Ishikawa (cell line): ENCODE data around the gene CAPG.

ENCODE experiments used
- CEBPB ChIP-seq: IDR thresholded peaks from 2 replicates; pipeline ENCODE4 v1.6.1; 2012
- CREB1 ChIP-seq: IDR thresholded peaks from 2 replicates; pipeline ENCODE4 v1.6.1; 2012; ENCODE audit warnings: low read depth
- EGR1 ChIP-seq: IDR thresholded peaks from 2 replicates; pipeline ENCODE4 v1.6.1; 2012
- EP300 ChIP-seq: IDR thresholded peaks from 2 replicates; pipeline ENCODE4 v1.6.1; 2012; ENCODE audit warnings: borderline replicate concordance
- FOXM1 ChIP-seq: IDR thresholded peaks from 2 replicates; pipeline ENCODE4 v1.6.1; 2012; ENCODE audit warnings: low read depth, borderline replicate concordance
- MAX ChIP-seq: IDR thresholded peaks from 2 replicates; pipeline ENCODE4 v1.6.1; 2012
- NFIC ChIP-seq: IDR thresholded peaks from 2 replicates; pipeline ENCODE4 v1.6.1; 2012
- RAD21 ChIP-seq: IDR thresholded peaks from 2 replicates; pipeline ENCODE4 v1.6.1; 2012; ENCODE audit warnings: low read depth
- TAF1 ChIP-seq: IDR thresholded peaks from 2 replicates; pipeline ENCODE4 v1.6.1; 2012; ENCODE audit warnings: low read depth, mild to moderate bottlenecking
- TCF12 ChIP-seq: IDR thresholded peaks from 2 replicates; pipeline ENCODE4 v1.6.1; 2012; ENCODE audit warnings: low read depth
- TEAD4 ChIP-seq: IDR thresholded peaks from 2 replicates; pipeline ENCODE4 v1.6.1; 2012
- YY1 ChIP-seq: IDR thresholded peaks from 2 replicates; pipeline ENCODE4 v1.6.1; 2012; ENCODE audit warnings: low read depth
- ZBTB7A ChIP-seq: IDR thresholded peaks from 2 replicates; pipeline ENCODE4 v1.6.1; 2012; ENCODE audit warnings: low read depth
- TF ChIP-seq, protein P1 (sequence below): IDR thresholded peaks from 2 replicates; pipeline ENCODE4 v1.6.1; 2012; ENCODE audit warnings: low read depth, mild to moderate bottlenecking
- TF ChIP-seq, protein P2 (sequence below): IDR thresholded peaks from 2 replicates; pipeline ENCODE4 v1.6.1; 2012

The CAPG gene

DNA sequence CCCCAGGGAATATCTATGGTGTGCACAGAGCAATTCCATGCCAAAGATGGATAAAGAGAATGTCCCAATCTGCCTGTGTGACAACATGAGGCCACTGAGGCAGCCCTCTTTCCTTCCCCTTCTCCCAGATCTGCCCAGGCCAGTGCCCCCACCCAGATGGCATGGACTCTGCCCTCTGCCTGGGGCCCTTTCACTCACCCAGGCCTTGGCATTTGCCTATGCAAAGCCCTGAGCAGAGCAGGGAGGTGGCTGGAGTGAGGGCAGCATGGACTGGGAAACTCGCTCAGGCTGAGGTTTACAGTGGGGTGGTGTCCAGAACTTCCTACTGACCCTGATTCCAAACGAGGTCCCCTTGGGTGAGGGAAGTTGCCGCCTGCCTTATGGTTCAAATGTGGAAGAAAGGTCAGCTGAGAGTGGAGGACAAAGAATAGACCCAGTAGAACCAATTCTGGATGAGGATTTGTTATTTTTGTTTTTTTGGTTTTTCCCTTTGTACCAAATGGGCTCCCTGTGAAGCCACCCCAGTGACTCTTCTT lies 17.2 kb upstream of the CAPG start:
- TF ChIP-seq CEBPB: no peak
- TF ChIP-seq TAF1: no peak
- TF ChIP-seq FOXM1: no peak
- TF ChIP-seq CREB1: no peak
- TF ChIP-seq, protein P1, sequence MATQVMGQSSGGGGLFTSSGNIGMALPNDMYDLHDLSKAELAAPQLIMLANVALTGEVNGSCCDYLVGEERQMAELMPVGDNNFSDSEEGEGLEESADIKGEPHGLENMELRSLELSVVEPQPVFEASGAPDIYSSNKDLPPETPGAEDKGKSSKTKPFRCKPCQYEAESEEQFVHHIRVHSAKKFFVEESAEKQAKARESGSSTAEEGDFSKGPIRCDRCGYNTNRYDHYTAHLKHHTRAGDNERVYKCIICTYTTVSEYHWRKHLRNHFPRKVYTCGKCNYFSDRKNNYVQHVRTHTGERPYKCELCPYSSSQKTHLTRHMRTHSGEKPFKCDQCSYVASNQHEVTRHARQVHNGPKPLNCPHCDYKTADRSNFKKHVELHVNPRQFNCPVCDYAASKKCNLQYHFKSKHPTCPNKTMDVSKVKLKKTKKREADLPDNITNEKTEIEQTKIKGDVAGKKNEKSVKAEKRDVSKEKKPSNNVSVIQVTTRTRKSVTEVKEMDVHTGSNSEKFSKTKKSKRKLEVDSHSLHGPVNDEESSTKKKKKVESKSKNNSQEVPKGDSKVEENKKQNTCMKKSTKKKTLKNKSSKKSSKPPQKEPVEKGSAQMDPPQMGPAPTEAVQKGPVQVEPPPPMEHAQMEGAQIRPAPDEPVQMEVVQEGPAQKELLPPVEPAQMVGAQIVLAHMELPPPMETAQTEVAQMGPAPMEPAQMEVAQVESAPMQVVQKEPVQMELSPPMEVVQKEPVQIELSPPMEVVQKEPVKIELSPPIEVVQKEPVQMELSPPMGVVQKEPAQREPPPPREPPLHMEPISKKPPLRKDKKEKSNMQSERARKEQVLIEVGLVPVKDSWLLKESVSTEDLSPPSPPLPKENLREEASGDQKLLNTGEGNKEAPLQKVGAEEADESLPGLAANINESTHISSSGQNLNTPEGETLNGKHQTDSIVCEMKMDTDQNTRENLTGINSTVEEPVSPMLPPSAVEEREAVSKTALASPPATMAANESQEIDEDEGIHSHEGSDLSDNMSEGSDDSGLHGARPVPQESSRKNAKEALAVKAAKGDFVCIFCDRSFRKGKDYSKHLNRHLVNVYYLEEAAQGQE: no peak
- no peak for TF ChIP-seq NFIC
- TF ChIP-seq, protein P2, sequence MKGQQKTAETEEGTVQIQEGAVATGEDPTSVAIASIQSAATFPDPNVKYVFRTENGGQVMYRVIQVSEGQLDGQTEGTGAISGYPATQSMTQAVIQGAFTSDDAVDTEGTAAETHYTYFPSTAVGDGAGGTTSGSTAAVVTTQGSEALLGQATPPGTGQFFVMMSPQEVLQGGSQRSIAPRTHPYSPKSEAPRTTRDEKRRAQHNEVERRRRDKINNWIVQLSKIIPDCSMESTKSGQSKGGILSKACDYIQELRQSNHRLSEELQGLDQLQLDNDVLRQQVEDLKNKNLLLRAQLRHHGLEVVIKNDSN: no peak
- TF ChIP-seq RAD21: no peak
- no peak for TF ChIP-seq TEAD4
- TF ChIP-seq TCF12: no peak
- no peak for TF ChIP-seq MAX
- TF ChIP-seq EGR1: no peak
- TF ChIP-seq EP300: no peak
- no peak for TF ChIP-seq YY1
- no peak for TF ChIP-seq ZBTB7A

DNA sequence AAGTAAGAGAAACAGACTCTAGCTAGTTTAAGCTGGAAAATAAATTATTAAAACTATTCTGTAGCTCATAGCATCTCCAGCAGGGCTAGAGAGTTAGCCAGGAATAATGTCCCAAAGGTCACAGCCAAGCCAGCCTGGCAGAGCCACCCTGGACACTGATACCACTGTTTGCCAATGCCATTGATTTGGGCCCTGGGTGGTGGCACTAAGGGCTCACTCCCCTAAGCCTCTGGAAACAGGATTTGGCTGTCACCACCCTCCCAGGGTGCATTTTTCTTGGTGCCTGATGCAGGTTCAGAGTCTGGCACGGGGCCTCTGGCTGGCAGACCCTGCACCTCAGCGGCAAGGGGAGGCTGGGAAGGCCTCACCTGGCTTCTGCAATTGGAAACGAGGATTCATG lies 15.4 kb upstream of the CAPG start:
- TF ChIP-seq TEAD4: no peak
- TF ChIP-seq, protein P2: no peak
- no peak for TF ChIP-seq TAF1
- no peak for TF ChIP-seq EGR1

DNA sequence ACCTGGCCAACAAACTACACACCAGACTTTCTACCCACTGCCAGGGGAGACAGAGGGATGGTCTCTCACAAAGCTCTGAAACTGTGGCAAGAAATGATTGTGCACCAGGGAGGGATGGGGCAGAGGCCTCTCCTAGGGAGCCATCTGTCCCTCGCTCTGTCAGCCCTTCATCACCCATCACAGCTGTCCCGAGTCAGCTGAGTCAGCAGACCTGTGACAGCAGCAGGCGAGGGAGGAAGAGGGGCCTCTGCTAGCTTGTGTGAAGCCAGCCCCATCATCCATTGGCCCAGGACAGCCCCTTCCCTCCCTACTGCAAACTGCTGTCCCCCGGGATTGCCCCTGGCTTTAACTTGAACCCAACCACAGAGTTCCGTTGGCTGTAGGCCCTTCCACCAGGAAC lies 13.4 kb upstream of the CAPG start:
- no peak for TF ChIP-seq FOXM1
- no peak for TF ChIP-seq CEBPB
- TF ChIP-seq, protein P1: no peak

DNA sequence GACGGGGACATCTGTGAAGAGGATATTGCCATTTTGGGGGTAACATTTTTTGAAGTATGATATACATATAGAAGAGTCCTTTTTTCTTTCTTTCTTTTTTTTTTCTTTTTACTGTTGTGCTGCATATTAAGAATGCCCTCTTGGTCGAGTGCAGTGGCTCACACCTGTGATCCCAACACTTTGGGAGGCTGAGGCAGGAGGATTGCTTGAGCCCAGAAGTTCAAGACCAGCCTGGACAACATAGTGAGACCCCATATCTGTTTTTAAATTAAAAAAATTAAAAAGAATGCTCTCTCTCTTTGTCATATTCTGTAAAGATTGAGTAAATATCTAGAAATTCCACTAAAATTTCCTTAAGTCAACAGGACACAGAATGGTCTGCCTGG lies 11.9 kb upstream of the CAPG start:
- TF ChIP-seq MAX (no peak), YY1 (no peak), FOXM1 (no peak), TCF12 (no peak), EGR1 (no peak), CREB1 (no peak), NFIC (no peak)
- TF ChIP-seq, protein P1: no peak

- TF ChIP-seq, protein P2: no peak
- TF ChIP-seq RAD21: 0 out of 2 replicates have a peak, but pooled peaks have one; percentile 0
- TF ChIP-seq CEBPB: peak; percentile 75; the same call in 1 of the 2 replicates
Observed at GRCh38 chr2:85421260-85422071, 11.3 kb upstream of the CAPG start.
